Choroid plexus epithelial cell (primary cell): Measurements from ENCODE around the gene RYR3.

Source experiments
- DNase-seq: peaks from one replicate; pipeline ENCODE4 v3.0.0-alpha.2; 2010; ENCODE audit warnings: low read depth
- H3K4me3 ChIP-seq: 2 replicates; pipeline ENCODE4 v1.5.1; 2011; ENCODE audit warnings: low read depth, mild to moderate bottlenecking, control low read depth, low read length, moderate library complexity
- CTCF ChIP-seq: conservative IDR thresholded peaks from 2 replicates; pipeline ENCODE4 v1.5.1; 2011; ENCODE audit warnings: low read depth, mild to moderate bottlenecking, control low read depth, inconsistent platforms, low read length, moderate library complexity

The RYR3 gene

DNA sequence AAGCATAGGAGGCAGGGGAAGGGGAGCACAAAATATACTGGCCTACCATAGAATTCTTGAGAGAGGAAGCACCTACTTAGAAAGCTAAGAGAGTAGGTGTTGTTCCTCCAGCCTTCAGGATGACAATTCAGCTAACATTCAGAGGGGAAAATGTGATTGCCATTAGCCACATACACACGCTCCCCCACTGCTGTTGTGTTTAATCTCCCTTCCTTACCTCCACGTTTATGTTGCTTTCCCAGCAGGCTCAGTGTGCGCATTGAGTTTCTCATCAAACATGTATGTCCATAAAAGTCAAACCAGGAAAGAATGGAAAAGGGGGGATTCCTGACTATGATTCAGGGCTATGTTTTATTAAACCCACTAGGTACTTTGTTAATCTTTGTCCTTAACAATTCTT is 512.4 kb downstream of the RYR3 start:
- no peak for TF ChIP-seq CTCF
- DNase-seq: no peak
- no peak overlapping the region for H3K4me3 ChIP-seq

- no peak for DNase-seq
- H3K4me3 ChIP-seq: no peak overlapping the region
- no peak for TF ChIP-seq CTCF
Measured at GRCh38 chr15:33825453-33825852, 514.7 kb downstream of the RYR3 start.

- TF ChIP-seq CTCF: no peak
- no peak overlapping the region for H3K4me3 ChIP-seq
- no peak for DNase-seq
Measured at GRCh38 chr15:33826201-33826600, 515.4 kb downstream of the RYR3 start.

DNA sequence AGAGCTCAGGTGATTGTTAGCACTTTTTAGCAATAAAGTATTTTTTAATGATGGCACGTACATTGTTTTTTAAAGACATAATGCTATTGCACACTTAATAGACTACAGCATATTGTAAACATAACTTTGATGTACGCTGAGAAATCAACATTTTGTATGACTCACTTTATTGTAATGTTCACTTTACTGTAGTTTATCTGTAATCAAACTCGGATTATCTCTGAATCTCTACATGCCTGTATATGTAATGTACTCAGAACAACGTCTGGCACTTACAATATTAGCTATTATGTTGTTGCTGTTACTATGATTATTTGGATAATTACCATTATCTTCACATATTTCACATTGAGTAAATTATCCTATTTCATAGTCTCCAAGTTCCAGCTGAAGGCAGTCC is 519.6 kb downstream of the RYR3 start:
- no peak for DNase-seq
- TF ChIP-seq CTCF: no peak
- H3K4me3 ChIP-seq: no peak overlapping the region

GRCh38 chr15:33831646-33832045 is 520.9 kb downstream of the RYR3 start:
- DNase-seq: no peak
- H3K4me3 ChIP-seq: no peak overlapping the region
- TF ChIP-seq CTCF: no peak

- no peak overlapping the region for H3K4me3 ChIP-seq
- no peak for TF ChIP-seq CTCF
- peak; percentile 33 for DNase-seq
Measured at GRCh38 chr15:33834892-33835743, 524.4 kb downstream of the RYR3 start.

DNA sequence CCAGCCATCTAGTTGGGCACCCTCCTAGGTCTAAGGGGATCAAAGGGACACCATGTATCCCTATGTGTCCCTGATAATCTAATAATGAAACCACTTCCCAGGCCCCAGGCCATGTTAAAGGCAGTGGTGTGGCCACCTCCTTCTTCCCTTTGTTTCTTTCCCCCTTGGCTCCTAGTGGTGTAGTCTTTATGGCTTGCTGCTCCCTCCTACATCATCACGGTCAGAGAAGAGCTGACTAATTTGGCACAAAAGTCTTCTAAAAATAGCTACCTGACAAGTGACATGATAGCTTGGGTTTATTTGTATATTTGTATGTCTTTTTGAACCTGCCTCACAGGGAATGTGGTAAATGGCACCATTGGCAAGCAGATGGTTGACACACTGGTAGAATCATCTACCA is 526.5 kb downstream of the RYR3 start:
- no peak overlapping the region for H3K4me3 ChIP-seq
- DNase-seq: no peak
- no peak for TF ChIP-seq CTCF
